Thyroid gland (tissue), 4 donors: ENCODE results near the gene KIF5C.

Experiments used
- CTCF ChIP-seq, 6 experiments: fragments of 200-600 bp in 3 of 6; fragments of 450-650 bp in 3 of 6; sonication (generic) in 3 of 6; IDR thresholded peaks; one replicate each; pipeline ENCODE4 v1.5.1; 2016 to 2019; ENCODE audit warnings: antibody characterized with exemption in 6 of 6, mild to moderate bottlenecking in 2 of 6, inconsistent platforms in 1 of 6, moderate library complexity in 1 of 6
- POLR2A ChIP-seq, 2 donors: fragments of 450-650 bp; IDR thresholded peaks; one replicate each; pipeline ENCODE4 v1.6.1; 2017; ENCODE audit warnings: antibody characterized with exemption in 2 of 2, mild to moderate bottlenecking in 2 of 2, moderate library complexity in 1 of 2

- no peak for TF ChIP-seq CTCF (IDR thresholded peaks at IDR 0.05)
- TF ChIP-seq POLR2A (IDR thresholded peaks at IDR 0.05) = no peak
These were observed 2.3 kb downstream of the KIF5C start for GRCh38 chr2:148877403-148877740.
